ENCODE results near the gene FRMD6.

The FRMD6 gene

DNA sequence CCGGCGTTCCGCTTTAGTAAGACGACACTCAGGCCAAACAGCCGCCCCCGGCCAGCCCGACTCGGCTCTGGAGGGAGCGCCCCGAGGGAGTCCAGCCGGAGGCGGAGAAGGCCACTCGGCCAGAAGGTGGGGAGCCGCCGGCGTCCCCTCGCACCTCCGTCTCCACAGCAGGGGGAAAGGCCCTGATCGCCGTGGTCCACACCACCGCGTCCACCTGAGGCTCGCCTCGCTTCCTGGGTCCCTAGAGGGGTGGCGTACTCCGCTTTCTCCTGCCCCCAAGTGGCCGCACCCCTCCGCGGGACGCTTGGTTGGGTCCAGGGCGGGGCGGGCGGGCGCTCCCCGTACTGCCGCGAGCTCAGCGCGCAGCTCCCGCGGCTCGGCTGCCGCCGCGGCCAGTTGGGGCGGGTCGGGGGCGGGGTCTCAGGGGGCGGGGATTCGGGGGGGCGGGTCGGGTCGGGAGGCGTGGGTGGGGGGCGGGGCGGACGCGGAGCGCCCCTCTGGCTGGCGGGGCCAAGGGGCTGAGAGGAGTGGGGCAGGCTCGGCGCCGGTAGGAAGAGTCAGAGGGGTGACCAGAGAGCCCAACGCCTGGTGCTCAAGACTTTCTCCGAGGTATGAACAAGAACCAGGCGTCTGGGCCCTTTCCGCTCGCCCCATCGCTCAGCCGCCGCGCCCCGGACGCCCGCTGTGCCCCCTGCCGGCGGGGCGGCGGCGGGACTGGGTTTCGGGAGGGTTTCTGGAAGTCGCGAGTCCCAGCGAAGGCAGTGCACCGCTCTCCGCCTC is at the start of gene FRMD6:
Gene FRMD6, plus strand, starts transcription at position 523 of the 780 bp plus-strand sequence. CDS start 37,927 bp downstream, outside the sequence.
- H3K4me1 ChIP-seq (ENCODE audit: control insufficient read depth, low read depth, low read length) = peaks cover 14% of the 10 kb centered on the region
- H3K9ac ChIP-seq (ENCODE audit: low read length) = peak within 1 kb of the TSS; percentile 80
- H3K9me3 ChIP-seq (ENCODE audit: control insufficient read depth, low read depth, low read length) = no peaks in the 10 kb centered on the region
- H3K27me3 ChIP-seq (ENCODE audit: control insufficient read depth, insufficient read depth, low read length) = no peaks in the 10 kb centered on the region
- H3K27ac ChIP-seq (ENCODE audit: low read length) = peak within 1 kb of the TSS; percentile 66
- peak within 1 kb of the TSS; percentile 87 for H3K4me3 ChIP-seq (ENCODE audit: low read length)
- no peaks in the 10 kb centered on the region for H3K36me3 ChIP-seq (ENCODE audit: control insufficient read depth, low read depth, low read length)

GRCh38 chr14:51602310-51602709 is 49.4 kb upstream of the FRMD6 start:
- no peak overlapping the region for H3K4me3 ChIP-seq (ENCODE audit: low read length)
- H3K36me3 ChIP-seq (ENCODE audit: control insufficient read depth, low read depth, low read length) = no peaks in the 10 kb centered on the region
- no peak overlapping the region for H3K9ac ChIP-seq (ENCODE audit: low read length)
- H3K27me3 ChIP-seq (ENCODE audit: control insufficient read depth, insufficient read depth, low read length) = no peaks in the 10 kb centered on the region
- H3K9me3 ChIP-seq (ENCODE audit: control insufficient read depth, low read depth, low read length) = no peaks in the 10 kb centered on the region
- no peaks in the 10 kb centered on the region for H3K4me1 ChIP-seq (ENCODE audit: control insufficient read depth, low read depth, low read length)
- H3K27ac ChIP-seq (ENCODE audit: low read length) = no peak overlapping the region

- Histone ChIP-seq H3K27me3 (ENCODE audit: control insufficient read depth, insufficient read depth, low read length) (no peaks in the 10 kb centered on the region), H3K9me3 (ENCODE audit: control insufficient read depth, low read depth, low read length) (no peaks in the 10 kb centered on the region), H3K36me3 (ENCODE audit: control insufficient read depth, low read depth, low read length) (no peaks in the 10 kb centered on the region)
Measured at GRCh38 chr14:51603495-51603894, 48.2 kb upstream of the FRMD6 start.

DNA sequence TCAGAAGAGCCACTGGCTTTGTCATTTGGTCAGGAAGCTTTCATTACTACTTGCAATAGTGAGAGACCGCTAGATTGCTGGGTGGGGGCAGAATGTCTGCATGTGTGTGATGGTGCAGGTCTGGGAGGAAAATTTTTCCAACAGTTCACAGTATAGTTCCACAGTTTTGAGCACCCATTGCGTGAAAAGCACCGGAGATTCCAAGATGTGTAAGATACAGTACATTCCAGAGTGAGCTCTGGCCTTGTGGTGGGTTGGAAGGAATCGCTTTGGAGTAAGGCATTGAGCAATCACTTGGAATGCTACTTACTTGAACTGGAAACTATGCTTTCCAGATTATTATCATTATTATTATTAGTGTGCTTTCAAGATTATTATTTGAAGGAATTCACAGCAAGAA is 47.6 kb upstream of the FRMD6 start:
- Histone ChIP-seq H3K36me3 (ENCODE audit: control insufficient read depth, low read depth, low read length) (no peaks in the 10 kb centered on the region), H3K4me3 (ENCODE audit: low read length) (no peak overlapping the region), H3K4me1 (ENCODE audit: control insufficient read depth, low read depth, low read length) (no peaks in the 10 kb centered on the region), H3K9me3 (ENCODE audit: control insufficient read depth, low read depth, low read length) (no peaks in the 10 kb centered on the region), H3K9ac (ENCODE audit: low read length) (no peak overlapping the region), H3K27me3 (ENCODE audit: control insufficient read depth, insufficient read depth, low read length) (no peaks in the 10 kb centered on the region), H3K27ac (ENCODE audit: low read length) (no peak overlapping the region)

More at GRCh38 chr14:51603495-51603894, 48.2 kb upstream of the FRMD6 start:
- Histone ChIP-seq H3K4me3 (ENCODE audit: low read length) (no peak overlapping the region), H3K27ac (ENCODE audit: low read length) (no peak overlapping the region), H3K4me1 (ENCODE audit: control insufficient read depth, low read depth, low read length) (no peaks in the 10 kb centered on the region), H3K9ac (ENCODE audit: low read length) (no peak overlapping the region)

DNA sequence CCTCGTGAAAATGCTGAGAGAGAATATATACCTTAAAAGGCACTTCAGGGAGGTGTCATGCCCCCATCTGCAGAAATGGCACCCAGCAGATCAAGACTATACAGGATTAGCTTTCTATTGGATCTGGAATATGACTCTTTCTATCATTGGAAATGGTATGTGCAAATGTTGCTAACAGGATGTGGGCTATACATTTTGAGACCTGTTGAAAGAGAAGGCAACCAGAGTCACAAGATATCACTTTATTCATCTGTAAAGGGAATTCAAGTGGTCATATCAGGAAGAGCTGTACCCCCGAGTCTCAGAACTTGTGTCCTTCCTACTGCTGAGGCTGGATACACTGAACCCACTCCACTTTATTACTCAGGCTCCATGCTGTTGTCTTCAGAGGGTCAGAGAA is 46.1 kb upstream of the FRMD6 start:
- H3K9me3 ChIP-seq (ENCODE audit: control insufficient read depth, low read depth, low read length) = no peaks in the 10 kb centered on the region
- no peaks in the 10 kb centered on the region for H3K36me3 ChIP-seq (ENCODE audit: control insufficient read depth, low read depth, low read length)
- H3K27me3 ChIP-seq (ENCODE audit: control insufficient read depth, insufficient read depth, low read length) = no peaks in the 10 kb centered on the region
- no peak overlapping the region for H3K9ac ChIP-seq (ENCODE audit: low read length)
- no peak overlapping the region for H3K27ac ChIP-seq (ENCODE audit: low read length)
- H3K4me3 ChIP-seq (ENCODE audit: low read length) = no peak overlapping the region
- no peaks in the 10 kb centered on the region for H3K4me1 ChIP-seq (ENCODE audit: control insufficient read depth, low read depth, low read length)

GRCh38 chr14:51607711-51608110 is 44.0 kb upstream of the FRMD6 start:
- no peak overlapping the region for H3K27ac ChIP-seq (ENCODE audit: low read length)
- no peak overlapping the region for H3K4me3 ChIP-seq (ENCODE audit: low read length)
- H3K4me1 ChIP-seq (ENCODE audit: control insufficient read depth, low read depth, low read length) = no peaks in the 10 kb centered on the region

DNA sequence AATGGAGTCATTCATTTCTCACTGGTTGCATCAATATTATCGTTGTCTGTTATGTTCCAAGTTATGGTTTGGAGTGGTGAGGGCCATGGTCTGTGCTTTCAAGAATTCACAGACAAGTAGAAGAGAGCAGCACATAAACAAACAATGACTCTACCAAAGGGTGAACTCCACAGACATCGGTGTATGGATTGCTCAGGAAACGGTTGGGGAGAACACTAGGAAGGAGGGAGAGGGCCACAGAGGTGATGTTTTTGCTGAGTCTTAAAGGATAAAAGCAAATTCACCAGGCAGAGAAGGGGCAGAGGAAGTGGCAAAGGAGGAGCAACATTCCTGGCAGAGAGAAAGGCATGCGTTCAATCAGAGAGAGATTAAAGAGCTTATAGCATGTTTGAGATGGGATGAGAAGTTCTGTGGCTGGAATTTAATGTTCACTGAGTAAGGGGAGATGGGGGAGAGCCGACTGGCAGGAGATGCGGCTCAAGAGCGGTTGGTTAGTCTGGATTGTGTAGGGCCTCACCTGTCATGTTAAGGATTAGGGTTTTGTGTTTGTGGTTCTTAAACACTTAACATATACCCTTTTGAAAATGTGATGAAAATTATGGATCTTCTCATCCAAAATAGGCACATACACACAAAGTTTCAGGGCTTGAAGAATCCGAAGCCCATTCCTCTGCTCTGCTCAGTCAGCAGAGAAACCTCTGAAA is 42.3 kb upstream of the FRMD6 start:
- H3K27ac ChIP-seq (ENCODE audit: low read length) = no peak overlapping the region
- no peaks in the 10 kb centered on the region for H3K27me3 ChIP-seq (ENCODE audit: control insufficient read depth, insufficient read depth, low read length)
- H3K36me3 ChIP-seq (ENCODE audit: control insufficient read depth, low read depth, low read length) = no peaks in the 10 kb centered on the region
- no peak overlapping the region for H3K4me3 ChIP-seq (ENCODE audit: low read length)
- no peak overlapping the region for H3K9ac ChIP-seq (ENCODE audit: low read length)
- H3K4me1 ChIP-seq (ENCODE audit: control insufficient read depth, low read depth, low read length) = no peaks in the 10 kb centered on the region
- no peaks in the 10 kb centered on the region for H3K9me3 ChIP-seq (ENCODE audit: control insufficient read depth, low read depth, low read length)

More at GRCh38 chr14:51607711-51608110, 44.0 kb upstream of the FRMD6 start:
- Histone ChIP-seq H3K9me3 (ENCODE audit: control insufficient read depth, low read depth, low read length) (no peaks in the 10 kb centered on the region), H3K27me3 (ENCODE audit: control insufficient read depth, insufficient read depth, low read length) (no peaks in the 10 kb centered on the region), H3K36me3 (ENCODE audit: control insufficient read depth, low read depth, low read length) (no peaks in the 10 kb centered on the region), H3K9ac (ENCODE audit: low read length) (no peak overlapping the region)

DNA sequence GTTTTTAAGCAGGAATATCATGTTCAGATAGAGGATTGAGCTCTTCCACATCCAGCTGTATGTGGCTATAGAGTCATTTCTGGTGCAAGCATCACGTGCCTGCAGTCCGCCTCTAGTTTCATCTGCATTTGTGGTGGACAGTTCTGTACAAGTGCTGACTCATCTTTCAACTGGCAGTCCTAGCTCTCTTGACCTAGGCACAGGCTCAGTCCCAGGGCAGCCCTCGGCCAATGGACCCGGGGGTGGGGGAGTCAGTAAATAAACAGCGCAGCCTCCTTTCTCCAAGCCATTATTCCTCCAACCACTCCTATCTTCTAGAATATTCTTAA is 41.8 kb upstream of the FRMD6 start:
- no peaks in the 10 kb centered on the region for H3K36me3 ChIP-seq (ENCODE audit: control insufficient read depth, low read depth, low read length)
- no peak overlapping the region for H3K27ac ChIP-seq (ENCODE audit: low read length)
- no peaks in the 10 kb centered on the region for H3K27me3 ChIP-seq (ENCODE audit: control insufficient read depth, insufficient read depth, low read length)
- no peak overlapping the region for H3K9ac ChIP-seq (ENCODE audit: low read length)
- H3K4me3 ChIP-seq (ENCODE audit: low read length) = no peak overlapping the region
- H3K4me1 ChIP-seq (ENCODE audit: control insufficient read depth, low read depth, low read length) = no peaks in the 10 kb centered on the region
- H3K9me3 ChIP-seq (ENCODE audit: control insufficient read depth, low read depth, low read length) = no peaks in the 10 kb centered on the region

- H3K27ac ChIP-seq (ENCODE audit: low read length) = no peak overlapping the region
- no peaks in the 10 kb centered on the region for H3K27me3 ChIP-seq (ENCODE audit: control insufficient read depth, insufficient read depth, low read length)
- H3K9me3 ChIP-seq (ENCODE audit: control insufficient read depth, low read depth, low read length) = no peaks in the 10 kb centered on the region
- H3K36me3 ChIP-seq (ENCODE audit: control insufficient read depth, low read depth, low read length) = no peaks in the 10 kb centered on the region
- no peak overlapping the region for H3K4me3 ChIP-seq (ENCODE audit: low read length)
- H3K4me1 ChIP-seq (ENCODE audit: control insufficient read depth, low read depth, low read length) = no peaks in the 10 kb centered on the region
- H3K9ac ChIP-seq (ENCODE audit: low read length) = no peak overlapping the region
Measured at GRCh38 chr14:51610771-51611170, 40.9 kb upstream of the FRMD6 start.

DNA sequence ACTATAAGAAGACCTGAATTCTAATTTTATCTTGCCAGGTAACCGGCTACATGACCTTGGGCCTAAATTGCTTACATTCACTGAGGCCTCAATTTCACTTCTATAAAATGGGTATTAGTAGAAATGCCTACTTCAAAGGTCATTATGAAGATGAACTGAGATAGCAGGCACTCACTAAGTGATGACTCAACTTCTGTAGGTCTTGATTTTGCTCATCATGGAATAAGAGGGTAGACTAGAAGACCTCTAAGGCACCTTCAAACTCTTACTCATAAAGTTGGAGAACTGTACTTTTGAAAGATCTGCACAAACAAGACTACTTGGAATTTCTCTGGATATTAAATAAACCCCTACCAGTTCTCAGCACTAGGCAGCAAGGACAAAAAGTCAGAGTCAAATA is 39.3 kb upstream of the FRMD6 start:
- Histone ChIP-seq H3K4me1 (ENCODE audit: control insufficient read depth, low read depth, low read length) (no peaks in the 10 kb centered on the region), H3K9ac (ENCODE audit: low read length) (no peak overlapping the region)

DNA sequence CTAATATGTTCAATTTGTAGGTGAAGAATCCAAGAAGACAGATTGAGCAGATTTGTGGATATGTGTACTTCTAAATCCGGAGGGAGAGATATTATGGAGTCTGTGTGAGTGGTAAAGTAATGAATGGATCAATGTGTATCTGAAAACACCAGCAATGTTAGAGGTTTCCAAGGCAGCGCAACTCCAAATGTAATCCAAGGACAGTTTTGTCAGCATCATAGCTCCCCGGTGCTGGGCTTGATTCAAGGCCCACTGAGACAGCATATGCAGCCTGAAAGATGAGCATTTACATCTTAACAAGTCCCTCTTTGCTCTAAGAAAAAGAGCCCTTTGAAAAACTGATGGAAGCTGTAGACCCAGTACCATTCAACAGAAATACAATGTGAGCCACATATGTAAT is 38.3 kb upstream of the FRMD6 start:
- Histone ChIP-seq H3K9ac (ENCODE audit: low read length) (no peak overlapping the region), H3K27ac (ENCODE audit: low read length) (no peak overlapping the region), H3K4me1 (ENCODE audit: control insufficient read depth, low read depth, low read length) (no peaks in the 10 kb centered on the region), H3K9me3 (ENCODE audit: control insufficient read depth, low read depth, low read length) (no peaks in the 10 kb centered on the region), H3K27me3 (ENCODE audit: control insufficient read depth, insufficient read depth, low read length) (no peaks in the 10 kb centered on the region), H3K4me3 (ENCODE audit: low read length) (no peak overlapping the region), H3K36me3 (ENCODE audit: control insufficient read depth, low read depth, low read length) (no peaks in the 10 kb centered on the region)

More for the DNA sequence above, 39.3 kb upstream of the FRMD6 start:
- no peaks in the 10 kb centered on the region for H3K27me3 ChIP-seq (ENCODE audit: control insufficient read depth, insufficient read depth, low read length)
- H3K4me3 ChIP-seq (ENCODE audit: low read length) = no peak overlapping the region
- H3K36me3 ChIP-seq (ENCODE audit: control insufficient read depth, low read depth, low read length) = no peaks in the 10 kb centered on the region
- no peak overlapping the region for H3K27ac ChIP-seq (ENCODE audit: low read length)
- no peaks in the 10 kb centered on the region for H3K9me3 ChIP-seq (ENCODE audit: control insufficient read depth, low read depth, low read length)

- Histone ChIP-seq H3K9ac (ENCODE audit: low read length) (no peak overlapping the region), H3K27ac (ENCODE audit: low read length) (no peak overlapping the region), H3K9me3 (ENCODE audit: control insufficient read depth, low read depth, low read length) (no peaks in the 10 kb centered on the region), H3K27me3 (ENCODE audit: control insufficient read depth, insufficient read depth, low read length) (no peaks in the 10 kb centered on the region), H3K4me1 (ENCODE audit: control insufficient read depth, low read depth, low read length) (no peaks in the 10 kb centered on the region), H3K4me3 (ENCODE audit: low read length) (no peak overlapping the region), H3K36me3 (ENCODE audit: control insufficient read depth, low read depth, low read length) (no peaks in the 10 kb centered on the region)
Measured at GRCh38 chr14:51614707-51615106, 37.0 kb upstream of the FRMD6 start.

Measured in iPS-18a (cell line).